ENCODE measurements around the gene MCTP2. TPM values are rescaled to one million over a fixed set of nuclear protein-coding genes. Genes with fewer than 3 reads are reported as not detected.
A peak's percentile ranks its signal among the peaks of the same experiment; 100 is the strongest.

MCTP2 gene
- total RNA-seq, 1 donor from 2014 or later, result 93.2 TPM

DNA sequence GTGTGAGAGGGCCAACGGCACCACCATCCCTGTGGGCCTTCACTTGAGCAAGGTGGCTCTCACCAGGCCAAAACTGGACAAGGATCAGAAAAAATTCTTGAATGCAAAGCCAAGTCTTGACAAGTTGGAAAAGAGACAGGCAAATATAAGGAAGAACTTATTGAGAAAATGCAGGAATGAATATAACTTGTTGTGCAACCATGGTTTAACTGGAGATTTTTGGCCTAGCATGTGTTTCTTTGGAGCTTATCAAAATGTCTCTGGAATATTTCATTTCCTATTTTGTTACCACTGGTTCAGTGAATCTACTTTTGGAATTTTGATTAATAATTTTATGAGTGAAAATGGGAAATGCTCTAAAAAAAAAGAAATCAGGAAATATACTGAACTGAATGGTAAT lies 42.5 kb downstream of the MCTP2 start:
- Mint-ChIP-seq H3K9me3 (no peaks in the 10 kb centered on the region), H3K4me1 (ENCODE audit: low read depth) (peaks cover 17% of the 10 kb centered on the region), H3K27ac (no peak overlapping the region), H3K36me3 (ENCODE audit: low read depth) (peaks cover 24% of the 10 kb centered on the region), H3K27me3 (ENCODE audit: insufficient read depth) (no peaks in the 10 kb centered on the region), H3K4me3 (peak overlapping the region; percentile 21)
- DNase-seq (ENCODE audit: low spot score), result no peak
- intact Hi-C loops (cut with micrococcal nuclease), result loop anchor here (1.0 to 10.0 kb wide), 4 partner anchors 8 to 1778 kb away; no protein-coding TSS in a partner anchor

DNA sequence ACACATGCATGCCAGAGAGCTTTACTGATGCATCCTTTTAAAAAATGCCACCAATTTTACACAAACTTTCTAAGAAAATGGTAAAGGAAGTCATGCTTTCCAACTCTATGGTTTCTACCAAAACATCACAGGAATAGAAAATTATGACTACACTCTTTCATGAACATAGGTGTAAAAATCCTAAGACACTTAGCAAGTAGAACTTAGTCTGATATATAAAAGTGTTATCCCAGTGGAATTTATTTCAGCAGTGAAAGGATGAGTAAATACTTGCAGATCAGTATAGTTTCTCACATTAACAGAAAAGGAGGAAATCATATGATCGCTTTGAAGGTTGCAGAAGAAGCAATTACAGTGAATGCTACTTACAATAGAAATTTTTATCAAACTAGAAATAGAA lies 43.4 kb downstream of the MCTP2 start:
- DNase-seq (ENCODE audit: low spot score), result no peak
- no peak overlapping the region for H3K4me3 Mint-ChIP-seq
- H3K36me3 Mint-ChIP-seq (ENCODE audit: low read depth), result peaks cover 30% of the 10 kb centered on the region
- intact Hi-C loops (cut with micrococcal nuclease), result loop anchor here (1.0 to 10.0 kb wide), 4 partner anchors 8 to 1778 kb away; no protein-coding TSS in a partner anchor
- no peaks in the 10 kb centered on the region for H3K27me3 Mint-ChIP-seq (ENCODE audit: insufficient read depth)
- H3K27ac Mint-ChIP-seq, result peak overlapping the region; percentile 69
- peaks cover 26% of the 10 kb centered on the region for H3K4me1 Mint-ChIP-seq (ENCODE audit: low read depth)
- no peaks in the 10 kb centered on the region for H3K9me3 Mint-ChIP-seq

DNA sequence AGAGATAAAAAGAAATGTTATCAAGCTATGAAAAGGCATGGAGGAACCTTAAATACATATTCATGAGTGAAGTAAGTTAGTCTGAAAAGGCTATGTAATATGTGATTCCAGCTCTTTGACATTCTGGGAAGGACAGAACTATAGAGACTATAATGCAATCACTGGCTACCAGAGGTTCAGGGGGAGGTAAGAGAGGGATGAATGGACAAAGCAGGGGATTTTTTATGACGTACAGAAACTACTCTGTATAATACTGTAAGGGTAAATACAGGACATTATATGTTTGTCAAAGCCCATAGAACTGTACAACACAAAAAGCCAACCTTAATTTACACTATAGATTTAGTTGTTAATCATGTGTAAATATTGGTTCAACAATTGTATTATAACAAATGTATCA lies 46.1 kb downstream of the MCTP2 start:
- intact Hi-C loops (cut with micrococcal nuclease), result loop anchor here (10.0 kb wide), 1 partner anchor 1007 kb away; no protein-coding TSS in a partner anchor
- Mint-ChIP-seq H3K4me1 (ENCODE audit: low read depth) (peaks cover 53% of the 10 kb centered on the region), H3K27ac (no peak overlapping the region), H3K27me3 (ENCODE audit: insufficient read depth) (no peaks in the 10 kb centered on the region), H3K9me3 (peaks cover 20% of the 10 kb centered on the region), H3K4me3 (no peak overlapping the region), H3K36me3 (ENCODE audit: low read depth) (peaks cover 53% of the 10 kb centered on the region)
- no peak for DNase-seq (ENCODE audit: low spot score)

DNA sequence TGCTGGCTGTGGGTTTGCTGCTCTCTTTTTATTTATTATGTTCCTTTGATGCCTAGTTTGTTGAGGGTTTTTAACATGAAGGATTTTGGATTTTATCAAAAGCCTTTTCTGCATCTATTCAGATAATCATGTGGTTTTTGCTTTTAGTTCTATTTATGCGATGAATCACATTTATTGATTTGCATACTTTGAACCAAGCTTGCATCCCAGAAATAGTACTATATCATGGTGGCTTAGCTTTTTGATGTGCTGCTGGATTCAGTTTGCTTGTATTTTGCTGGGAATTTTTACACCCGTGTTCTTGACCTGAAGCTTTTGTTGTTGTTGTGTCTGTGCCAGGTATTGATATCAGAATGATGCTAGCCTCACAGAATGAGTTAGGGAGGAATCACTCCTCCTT lies 48.4 kb downstream of the MCTP2 start:
- Mint-ChIP-seq H3K4me3 (peak overlapping the region; percentile 41), H3K36me3 (ENCODE audit: low read depth) (peaks cover 60% of the 10 kb centered on the region), H3K27ac (peak overlapping the region; percentile 70), H3K9me3 (peaks cover 22% of the 10 kb centered on the region), H3K4me1 (ENCODE audit: low read depth) (peaks cover 64% of the 10 kb centered on the region), H3K27me3 (ENCODE audit: insufficient read depth) (no peaks in the 10 kb centered on the region)
- no peak for DNase-seq (ENCODE audit: low spot score)
- intact Hi-C loops (cut with micrococcal nuclease), result loop anchor here (1.0 to 10.0 kb wide), 3 partner anchors 9 to 1005 kb away; no protein-coding TSS in a partner anchor

DNA sequence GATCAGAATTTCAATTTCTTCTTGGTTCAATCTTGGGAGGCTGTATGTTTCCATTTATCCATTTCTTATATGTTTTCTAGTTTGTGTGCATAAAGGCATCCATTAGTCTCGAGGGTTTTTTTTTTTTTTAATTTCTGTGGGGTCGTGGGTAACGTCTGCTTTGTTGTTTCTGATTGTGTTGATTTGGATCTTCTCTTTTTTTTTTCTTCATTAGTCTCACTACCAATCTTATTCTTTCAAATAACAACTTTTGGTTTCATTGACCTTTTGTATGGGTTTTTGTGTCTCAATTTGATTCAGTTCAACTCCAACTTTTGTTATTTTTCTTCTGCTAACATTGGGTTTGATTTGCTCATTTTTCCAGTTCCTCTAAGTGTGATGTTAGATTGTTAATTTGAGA lies 48.9 kb downstream of the MCTP2 start:
- Mint-ChIP-seq H3K4me3 (peak overlapping the region; percentile 54), H3K36me3 (ENCODE audit: low read depth) (peaks cover 61% of the 10 kb centered on the region)

DNA sequence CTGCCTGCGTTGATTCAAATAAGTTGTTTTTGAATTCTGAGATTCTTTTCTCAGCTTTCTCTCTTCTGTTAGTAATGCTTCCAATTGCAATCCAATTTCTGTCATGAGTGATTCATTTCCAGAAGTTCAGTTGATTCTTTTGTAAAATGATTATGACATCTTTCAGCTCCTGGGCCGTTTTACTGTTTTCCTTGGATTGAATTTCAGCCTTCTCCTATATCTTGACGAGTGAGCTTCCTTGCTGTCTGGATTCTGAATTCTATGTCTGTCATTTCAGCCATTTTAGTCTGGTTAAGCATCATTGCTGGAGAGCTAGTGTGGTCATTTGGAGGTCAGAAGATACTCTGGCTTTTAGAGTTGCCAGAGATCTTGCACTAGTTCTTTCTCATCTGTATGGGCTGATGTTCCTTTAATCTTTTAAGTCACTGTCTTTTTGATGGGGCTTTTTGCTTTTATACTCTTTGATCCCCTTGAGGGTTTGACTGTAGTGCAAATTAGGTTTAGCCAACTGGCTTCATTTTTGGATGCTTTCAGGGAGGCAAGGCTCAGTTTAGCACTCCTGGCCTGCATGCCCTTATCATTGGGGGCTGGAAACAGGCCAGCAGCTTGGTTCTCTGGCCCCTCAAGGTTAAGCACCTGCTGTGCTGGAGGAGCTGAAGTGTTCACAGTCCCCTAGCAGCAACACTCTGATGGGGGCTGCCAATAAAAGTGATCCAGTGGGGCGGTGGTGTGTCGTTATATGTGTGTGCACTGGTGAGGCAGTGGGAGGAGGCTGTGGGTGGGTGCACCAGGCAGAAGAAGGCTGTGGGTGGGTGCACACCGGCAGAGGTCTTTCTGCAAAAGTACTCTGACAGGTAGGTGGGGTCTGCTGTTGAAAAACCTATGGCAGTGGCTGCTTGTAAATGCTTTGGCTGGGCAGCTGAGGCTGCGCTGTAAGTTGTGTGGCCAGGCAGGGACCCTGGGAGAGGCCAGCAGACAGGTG lies 51.2 kb downstream of the MCTP2 start:
- Mint-ChIP-seq H3K27ac (peak overlapping the region; percentile 81), H3K27me3 (ENCODE audit: insufficient read depth) (no peaks in the 10 kb centered on the region), H3K36me3 (ENCODE audit: low read depth) (peaks cover 67% of the 10 kb centered on the region), H3K9me3 (peaks cover 22% of the 10 kb centered on the region), H3K4me1 (ENCODE audit: low read depth) (peaks cover 88% of the 10 kb centered on the region), H3K4me3 (peak overlapping the region; percentile 21)
- intact Hi-C loops (cut with micrococcal nuclease), result loop anchor here (1.0 kb wide), 1 partner anchor 8 kb away; no protein-coding TSS in a partner anchor
- no peak for DNase-seq (ENCODE audit: low spot score)

More for the DNA sequence above, 48.9 kb downstream of the MCTP2 start:
- Mint-ChIP-seq H3K4me1 (ENCODE audit: low read depth) (peaks cover 70% of the 10 kb centered on the region), H3K9me3 (peaks cover 22% of the 10 kb centered on the region), H3K27me3 (ENCODE audit: insufficient read depth) (no peaks in the 10 kb centered on the region), H3K27ac (peak overlapping the region; percentile 82)
- intact Hi-C loops (cut with micrococcal nuclease), result loop anchor here (1.0 kb wide), 1 partner anchor 23 kb away; no protein-coding TSS in a partner anchor
- no peak for DNase-seq (ENCODE audit: low spot score)

DNA sequence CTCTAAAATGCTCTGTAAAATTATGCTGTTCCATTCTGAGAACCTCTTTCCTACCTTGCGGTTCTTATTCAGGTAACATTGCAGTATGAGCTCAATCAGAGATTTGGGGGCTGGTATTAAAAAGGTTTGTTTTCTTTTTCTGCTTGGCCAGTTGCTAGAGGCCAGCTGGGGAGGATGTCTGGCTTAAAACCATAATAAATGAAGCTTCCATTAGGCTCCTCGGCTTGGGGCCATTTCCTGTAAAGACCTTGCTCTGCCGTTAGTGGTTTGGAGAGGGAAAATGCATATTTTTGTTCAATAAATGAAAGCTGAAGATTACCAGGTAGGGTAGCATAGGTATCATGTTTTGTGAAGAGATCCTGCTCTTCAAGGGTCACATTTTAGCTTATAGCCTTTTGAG lies 55.2 kb downstream of the MCTP2 start:
- Mint-ChIP-seq H3K4me1 (ENCODE audit: low read depth) (peaks cover 75% of the 10 kb centered on the region), H3K9me3 (peaks cover 32% of the 10 kb centered on the region), H3K27me3 (ENCODE audit: insufficient read depth) (no peaks in the 10 kb centered on the region), H3K4me3 (peak overlapping the region; percentile 50), H3K27ac (peak overlapping the region; percentile 77), H3K36me3 (ENCODE audit: low read depth) (peaks cover 53% of the 10 kb centered on the region)
- no peak for DNase-seq (ENCODE audit: low spot score)
- intact Hi-C loops (cut with micrococcal nuclease), result loop anchor here (2.0 kb wide), 1 partner anchor 14 kb away; no protein-coding TSS in a partner anchor

DNA sequence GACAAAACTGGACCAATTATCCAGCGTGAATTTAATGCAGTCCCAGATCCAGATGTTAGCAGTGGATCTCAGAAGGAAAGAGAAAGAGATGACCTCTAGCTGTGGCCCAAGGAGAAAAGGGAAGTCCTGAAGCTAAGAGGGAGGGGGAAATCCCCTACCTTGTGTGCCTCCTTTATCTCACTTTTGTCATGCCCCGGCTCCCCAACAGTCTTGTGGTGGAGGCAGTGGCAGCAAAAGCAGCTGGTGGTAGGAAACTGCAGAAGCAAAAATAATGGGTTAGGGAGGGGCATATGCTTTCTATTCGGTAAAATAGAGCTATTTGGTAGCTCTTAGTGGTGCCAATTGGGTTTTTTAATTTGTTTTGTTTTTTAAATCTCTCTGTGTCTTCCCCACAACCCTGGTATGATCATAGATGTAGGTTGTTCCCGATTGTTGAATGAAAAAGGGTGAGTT lies 56.5 kb downstream of the MCTP2 start:
- peaks cover 20% of the 10 kb centered on the region for H3K9me3 Mint-ChIP-seq
- H3K27me3 Mint-ChIP-seq (ENCODE audit: insufficient read depth), result no peaks in the 10 kb centered on the region
- H3K4me1 Mint-ChIP-seq (ENCODE audit: low read depth), result peaks cover 75% of the 10 kb centered on the region
- peak; percentile 67 for DNase-seq (ENCODE audit: low spot score)
- peak overlapping the region; percentile 80 for H3K4me3 Mint-ChIP-seq
- peaks cover 43% of the 10 kb centered on the region for H3K36me3 Mint-ChIP-seq (ENCODE audit: low read depth)
- peak overlapping the region; percentile 91 for H3K27ac Mint-ChIP-seq
- intact Hi-C loops (cut with micrococcal nuclease), result loop anchor here (1.0 to 2.0 kb wide), 5 partner anchors 9 to 57 kb away; partner anchors contain the start of gene MCTP2

DNA sequence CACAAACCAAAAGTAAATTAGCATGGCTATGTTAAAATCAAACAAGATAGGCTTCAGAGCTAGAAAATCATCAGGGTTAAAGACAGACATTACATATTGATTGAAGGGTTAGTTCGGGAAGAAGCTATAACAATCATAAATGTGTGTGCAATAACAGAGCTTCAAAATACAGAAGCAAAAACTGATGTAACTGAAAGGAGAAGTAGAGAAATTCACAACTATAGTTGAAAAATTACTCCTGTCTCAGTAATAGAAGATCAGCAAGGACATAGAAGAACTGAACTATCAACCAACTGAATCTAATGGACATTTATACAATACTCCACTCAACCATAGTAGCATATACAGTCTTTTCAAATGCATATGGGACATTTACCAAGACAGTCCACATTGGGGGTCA lies 59.4 kb downstream of the MCTP2 start:
- peaks cover 84% of the 10 kb centered on the region for H3K4me1 Mint-ChIP-seq (ENCODE audit: low read depth)
- intact Hi-C loops (cut with micrococcal nuclease), result no loop called here
- no peak overlapping the region for H3K27ac Mint-ChIP-seq
- no peak for DNase-seq (ENCODE audit: low spot score)
- no peaks in the 10 kb centered on the region for H3K27me3 Mint-ChIP-seq (ENCODE audit: insufficient read depth)
- H3K9me3 Mint-ChIP-seq, result peaks cover 20% of the 10 kb centered on the region
- H3K36me3 Mint-ChIP-seq (ENCODE audit: low read depth), result peaks cover 38% of the 10 kb centered on the region
- no peak overlapping the region for H3K4me3 Mint-ChIP-seq

DNA sequence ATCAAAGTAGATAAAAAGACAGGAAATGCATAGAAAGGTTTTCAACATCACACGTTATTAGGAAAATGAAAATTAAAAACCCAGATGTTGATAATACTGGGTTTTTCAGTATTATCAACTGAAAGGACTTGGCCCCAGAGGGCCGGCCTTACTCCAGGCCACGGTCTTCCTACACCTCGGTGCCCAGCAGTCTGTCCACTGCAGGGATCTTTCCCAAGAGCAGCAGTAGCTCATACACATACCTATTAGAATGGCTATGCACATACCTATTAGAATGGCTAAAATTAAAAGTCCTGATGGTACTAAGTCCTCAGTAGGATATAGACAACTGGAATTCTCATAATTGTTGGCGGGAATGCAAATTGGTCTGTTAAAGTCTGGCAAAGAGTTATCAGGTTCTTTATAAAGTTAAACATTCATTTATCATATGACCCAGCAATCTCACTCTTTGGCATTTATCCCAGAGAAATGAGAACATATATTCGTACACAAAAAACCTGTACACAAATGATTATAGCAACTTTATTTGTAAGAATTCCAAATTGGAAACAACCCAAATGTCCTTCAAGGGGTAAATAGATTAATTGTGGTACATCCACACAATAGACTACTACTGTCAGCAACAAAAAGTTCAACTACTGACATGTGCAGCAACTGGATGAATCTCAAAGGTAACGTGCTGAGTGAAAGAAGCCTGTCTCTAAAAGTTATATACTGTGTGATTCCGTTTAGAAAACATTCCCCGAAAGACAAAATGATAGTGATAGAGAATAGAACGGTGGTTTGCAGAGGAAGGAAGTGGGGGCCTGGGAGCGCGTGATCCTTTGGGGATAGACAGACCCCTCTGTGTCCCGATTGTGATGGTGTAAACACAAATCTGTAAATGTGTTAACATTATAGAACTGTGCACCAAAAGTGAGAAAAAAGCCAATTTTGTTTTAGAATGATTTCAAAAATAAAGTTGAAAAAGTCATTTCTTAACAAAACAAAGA lies 62.3 kb downstream of the MCTP2 start:
- Mint-ChIP-seq H3K4me1 (ENCODE audit: low read depth) (peaks cover 82% of the 10 kb centered on the region), H3K36me3 (ENCODE audit: low read depth) (peaks cover 36% of the 10 kb centered on the region), H3K27ac (peak overlapping the region; percentile 88), H3K4me3 (peak overlapping the region; percentile 58), H3K27me3 (ENCODE audit: insufficient read depth) (no peaks in the 10 kb centered on the region), H3K9me3 (peaks cover 18% of the 10 kb centered on the region)
- intact Hi-C loops (cut with micrococcal nuclease), result loop anchor here (1.0 kb wide), 1 partner anchor 9 kb away; no protein-coding TSS in a partner anchor
- DNase-seq (ENCODE audit: low spot score), result no peak

DNA sequence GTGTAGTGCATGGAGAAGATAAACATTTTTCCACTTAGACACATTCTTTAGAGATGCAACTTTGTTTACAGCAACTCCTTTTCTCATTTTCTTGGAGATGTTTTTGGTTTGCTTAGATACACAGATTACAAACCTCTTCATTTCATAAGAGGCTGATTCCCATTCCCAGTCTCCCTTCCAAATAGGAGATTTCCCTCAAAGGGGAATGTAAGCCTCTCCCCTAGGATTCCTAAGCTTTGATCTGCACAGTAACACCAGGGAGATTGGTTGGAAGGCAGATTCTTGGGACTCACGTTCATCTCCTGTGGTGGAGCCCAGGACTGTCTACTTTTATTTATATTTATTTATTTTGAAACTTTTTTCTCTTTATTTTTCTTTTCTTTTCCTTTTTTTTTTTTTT lies 63.2 kb downstream of the MCTP2 start:
- Mint-ChIP-seq H3K4me3 (no peak overlapping the region), H3K27ac (peak overlapping the region; percentile 18), H3K9me3 (peaks cover 13% of the 10 kb centered on the region), H3K4me1 (ENCODE audit: low read depth) (peaks cover 83% of the 10 kb centered on the region), H3K27me3 (ENCODE audit: insufficient read depth) (no peaks in the 10 kb centered on the region), H3K36me3 (ENCODE audit: low read depth) (peaks cover 37% of the 10 kb centered on the region)
- intact Hi-C loops (cut with micrococcal nuclease), result loop anchor here (1.0 kb wide), 1 partner anchor 8 kb away; no protein-coding TSS in a partner anchor
- no peak for DNase-seq (ENCODE audit: low spot score)

DNA sequence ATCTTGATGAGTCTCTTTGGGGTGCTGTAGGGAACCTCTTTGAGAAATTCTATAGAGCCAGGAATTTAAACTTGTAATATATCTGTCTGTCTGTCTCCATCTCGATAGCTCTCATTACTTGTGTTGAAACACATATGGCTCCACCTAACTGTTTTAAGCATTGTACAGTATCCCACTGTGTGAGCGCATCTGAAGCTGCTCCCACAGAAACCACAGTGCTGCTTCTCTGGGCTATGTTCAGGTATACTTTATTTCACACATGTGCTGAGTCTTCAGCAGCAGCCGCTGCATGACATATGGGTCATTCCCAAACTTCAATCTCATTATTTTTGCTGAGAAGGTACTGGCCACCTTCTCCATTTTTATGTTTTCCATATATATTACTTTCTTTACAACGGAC lies 63.9 kb downstream of the MCTP2 start:
- Mint-ChIP-seq H3K9me3 (peaks cover 7% of the 10 kb centered on the region), H3K4me3 (no peak overlapping the region), H3K27ac (no peak overlapping the region), H3K36me3 (ENCODE audit: low read depth) (peaks cover 37% of the 10 kb centered on the region), H3K27me3 (ENCODE audit: insufficient read depth) (no peaks in the 10 kb centered on the region), H3K4me1 (ENCODE audit: low read depth) (peaks cover 85% of the 10 kb centered on the region)
- intact Hi-C loops (cut with micrococcal nuclease), result no loop called here
- DNase-seq (ENCODE audit: low spot score), result no peak
